Subcutaneous adipose tissue (tissue), 4 donors: ENCODE results near the gene LRP1. TPM values are rescaled to one million over a fixed set of nuclear protein-coding genes. Genes with fewer than 3 reads are reported as not detected.

ENCODE experiments used
- total RNA-seq, 4 donors: library from RNA; depleted of rRNA; stranded (reverse); fragments of >200 nt; gene quantifications; one replicate each; pipeline ENCODE4 v1.1.0, GENCODE V29; 2016
- TF ChIP-seq, protein P1 (sequence below): fragments of 450-650 bp; IDR thresholded peaks from one replicate; pipeline ENCODE4 v1.5.1; 2016; ENCODE audit warnings: low read depth, mild to moderate bottlenecking, control low read depth, antibody characterized with exemption, moderate library complexity

LRP1 gene
- total RNA-seq, 4 donors from 2014 or later, result 301 to 814 (median 762) TPM

DNA sequence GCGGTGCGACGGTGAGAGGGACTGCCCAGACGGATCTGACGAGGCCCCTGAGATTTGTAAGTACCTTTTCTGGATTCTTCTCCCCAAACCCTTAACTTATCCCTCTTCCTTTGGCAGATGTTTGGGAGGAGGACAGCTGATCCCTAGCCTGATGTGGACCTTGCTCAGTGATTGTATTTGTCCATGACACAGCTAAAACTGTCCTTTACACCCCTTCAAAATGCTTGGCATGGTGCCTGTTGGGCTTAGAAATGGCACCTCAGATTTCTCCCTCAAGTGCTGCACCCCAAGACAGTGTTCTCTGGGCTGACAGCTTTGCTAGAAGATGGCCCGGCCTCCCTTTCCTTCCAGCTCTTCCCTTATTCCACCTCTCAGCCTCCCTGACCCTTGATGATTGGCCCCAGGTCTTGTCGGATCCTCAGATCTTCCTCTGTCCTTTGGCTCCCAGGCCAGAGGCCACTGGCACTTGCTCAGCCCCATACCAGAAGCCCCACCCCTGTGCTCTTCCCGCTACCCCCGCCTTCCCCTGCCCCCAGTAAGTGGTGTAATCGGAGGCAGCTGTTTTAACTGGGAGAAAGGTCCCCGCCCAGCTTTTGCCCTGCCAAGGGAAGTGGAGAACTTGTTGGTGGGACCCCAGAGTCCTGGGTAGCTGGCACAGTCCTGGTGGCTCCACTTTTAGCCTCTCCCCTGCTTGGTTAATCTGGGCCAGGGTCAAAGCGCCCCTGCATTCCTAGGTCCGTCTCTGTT is 10.4 kb downstream of the LRP1 start:
- TF ChIP-seq, protein P1, sequence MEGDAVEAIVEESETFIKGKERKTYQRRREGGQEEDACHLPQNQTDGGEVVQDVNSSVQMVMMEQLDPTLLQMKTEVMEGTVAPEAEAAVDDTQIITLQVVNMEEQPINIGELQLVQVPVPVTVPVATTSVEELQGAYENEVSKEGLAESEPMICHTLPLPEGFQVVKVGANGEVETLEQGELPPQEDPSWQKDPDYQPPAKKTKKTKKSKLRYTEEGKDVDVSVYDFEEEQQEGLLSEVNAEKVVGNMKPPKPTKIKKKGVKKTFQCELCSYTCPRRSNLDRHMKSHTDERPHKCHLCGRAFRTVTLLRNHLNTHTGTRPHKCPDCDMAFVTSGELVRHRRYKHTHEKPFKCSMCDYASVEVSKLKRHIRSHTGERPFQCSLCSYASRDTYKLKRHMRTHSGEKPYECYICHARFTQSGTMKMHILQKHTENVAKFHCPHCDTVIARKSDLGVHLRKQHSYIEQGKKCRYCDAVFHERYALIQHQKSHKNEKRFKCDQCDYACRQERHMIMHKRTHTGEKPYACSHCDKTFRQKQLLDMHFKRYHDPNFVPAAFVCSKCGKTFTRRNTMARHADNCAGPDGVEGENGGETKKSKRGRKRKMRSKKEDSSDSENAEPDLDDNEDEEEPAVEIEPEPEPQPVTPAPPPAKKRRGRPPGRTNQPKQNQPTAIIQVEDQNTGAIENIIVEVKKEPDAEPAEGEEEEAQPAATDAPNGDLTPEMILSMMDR, result no peak

DNA sequence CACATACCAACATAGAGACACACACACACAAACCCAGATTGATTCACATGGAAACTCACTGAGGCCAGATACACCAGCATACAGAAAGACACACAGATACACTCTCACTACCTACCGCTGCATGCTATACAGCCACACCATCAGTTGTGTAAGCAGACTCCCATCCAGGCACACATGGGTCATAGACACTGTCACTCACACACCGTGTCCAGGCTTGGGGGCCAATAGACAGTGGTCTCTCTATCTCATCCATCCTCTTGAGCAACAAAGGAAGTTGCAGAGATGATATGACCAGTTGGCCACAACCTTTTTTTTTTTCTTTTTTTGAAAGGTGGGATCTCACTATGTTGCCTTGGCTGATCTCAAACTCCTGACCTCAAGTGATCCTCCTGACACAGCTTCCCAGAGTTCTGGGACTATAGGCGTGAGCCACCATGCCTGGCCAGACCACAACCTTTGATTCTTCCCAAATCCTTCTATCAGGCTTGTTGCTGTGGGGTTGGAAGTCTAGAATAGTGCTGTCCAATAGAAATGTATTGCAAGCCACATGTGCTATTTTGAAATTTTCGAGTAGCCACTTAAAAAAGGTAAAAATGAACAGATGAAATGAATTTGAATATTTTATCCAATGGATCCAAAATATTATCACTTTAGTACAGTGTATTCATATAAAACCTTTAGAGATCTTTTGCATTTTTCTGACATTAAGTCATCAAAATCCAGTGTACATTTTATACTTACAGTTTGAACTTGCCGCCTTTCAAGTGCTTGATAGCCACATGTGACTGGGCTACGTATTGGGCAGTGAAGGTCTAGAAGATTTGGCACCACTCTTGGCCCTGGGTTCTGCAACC is 11.7 kb downstream of the LRP1 start:
- TF ChIP-seq, protein P1, result no peak

DNA sequence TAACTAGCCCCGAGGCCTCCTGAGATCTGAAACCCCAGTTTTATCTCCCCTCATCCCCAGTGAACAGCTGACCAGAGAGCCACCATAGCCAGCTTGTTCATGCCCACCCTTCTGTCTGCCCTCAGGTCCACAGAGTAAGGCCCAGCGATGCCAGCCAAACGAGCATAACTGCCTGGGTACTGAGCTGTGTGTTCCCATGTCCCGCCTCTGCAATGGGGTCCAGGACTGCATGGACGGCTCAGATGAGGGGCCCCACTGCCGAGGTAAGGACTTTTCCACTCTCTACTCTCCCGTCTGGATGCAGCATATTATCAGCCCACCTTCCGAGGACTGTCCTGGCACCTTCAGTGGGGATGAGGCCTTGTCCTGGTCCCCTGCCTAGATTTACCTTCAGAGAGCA is 13.0 kb downstream of the LRP1 start:
- TF ChIP-seq, protein P1, result no peak

DNA sequence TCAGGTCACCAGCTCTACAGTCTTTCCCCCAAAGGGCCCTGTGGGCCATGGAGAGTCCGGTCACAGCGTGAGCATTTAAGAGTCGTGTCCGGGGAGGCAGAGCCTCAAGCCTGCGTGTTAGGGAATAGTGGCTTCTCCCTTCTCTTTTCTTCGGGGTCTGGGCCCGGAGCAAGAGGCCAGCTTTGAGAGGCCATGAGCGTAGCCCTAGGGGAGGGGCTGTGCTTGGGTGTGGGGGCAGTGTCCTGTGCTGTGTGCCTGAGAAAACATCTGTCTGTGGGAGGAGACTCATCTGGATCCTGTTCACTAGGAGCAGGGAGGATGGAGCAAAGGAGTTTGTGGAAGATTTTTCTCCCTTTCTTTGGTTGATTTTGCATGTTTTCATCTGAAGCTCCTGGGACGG is 13.8 kb downstream of the LRP1 start:
- TF ChIP-seq, protein P1, result no peak

DNA sequence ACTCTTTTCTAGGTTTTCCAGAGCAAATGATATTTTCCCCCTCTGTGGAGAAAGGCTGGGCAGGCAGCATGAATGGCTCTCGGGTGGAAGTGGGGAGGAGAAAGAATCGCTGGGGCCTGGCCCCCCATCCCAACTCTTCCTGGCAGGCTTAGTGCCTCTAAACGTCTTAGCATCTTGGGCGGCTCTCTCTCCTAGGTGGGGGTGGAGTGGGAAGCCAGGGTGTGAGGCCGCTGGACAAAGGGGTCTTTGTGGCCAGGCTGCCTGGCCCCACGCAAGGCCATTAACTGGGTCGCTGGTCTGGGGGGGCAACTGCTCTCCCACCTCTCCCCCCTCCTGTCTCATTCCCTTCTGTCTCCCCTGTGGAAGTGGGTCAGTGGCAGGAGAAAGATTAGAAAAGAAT is 14.4 kb downstream of the LRP1 start:
- TF ChIP-seq, protein P1, result no peak

DNA sequence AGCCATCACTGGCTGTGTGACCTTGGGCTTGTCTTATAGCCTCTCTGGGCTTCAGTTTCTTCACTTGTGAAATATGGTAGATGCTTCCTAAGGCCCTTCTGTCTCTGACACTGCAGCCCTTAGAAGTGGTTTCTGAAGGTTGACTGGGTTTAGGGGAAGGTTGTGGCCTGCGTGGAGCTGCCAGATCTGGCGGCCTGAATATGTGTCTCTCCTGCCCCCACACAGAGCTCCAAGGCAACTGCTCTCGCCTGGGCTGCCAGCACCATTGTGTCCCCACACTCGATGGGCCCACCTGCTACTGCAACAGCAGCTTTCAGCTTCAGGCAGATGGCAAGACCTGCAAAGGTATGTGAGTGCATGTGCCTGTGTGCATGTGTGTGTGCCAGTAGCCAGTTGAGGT is 15.2 kb downstream of the LRP1 start:
- TF ChIP-seq, protein P1, result no peak

DNA sequence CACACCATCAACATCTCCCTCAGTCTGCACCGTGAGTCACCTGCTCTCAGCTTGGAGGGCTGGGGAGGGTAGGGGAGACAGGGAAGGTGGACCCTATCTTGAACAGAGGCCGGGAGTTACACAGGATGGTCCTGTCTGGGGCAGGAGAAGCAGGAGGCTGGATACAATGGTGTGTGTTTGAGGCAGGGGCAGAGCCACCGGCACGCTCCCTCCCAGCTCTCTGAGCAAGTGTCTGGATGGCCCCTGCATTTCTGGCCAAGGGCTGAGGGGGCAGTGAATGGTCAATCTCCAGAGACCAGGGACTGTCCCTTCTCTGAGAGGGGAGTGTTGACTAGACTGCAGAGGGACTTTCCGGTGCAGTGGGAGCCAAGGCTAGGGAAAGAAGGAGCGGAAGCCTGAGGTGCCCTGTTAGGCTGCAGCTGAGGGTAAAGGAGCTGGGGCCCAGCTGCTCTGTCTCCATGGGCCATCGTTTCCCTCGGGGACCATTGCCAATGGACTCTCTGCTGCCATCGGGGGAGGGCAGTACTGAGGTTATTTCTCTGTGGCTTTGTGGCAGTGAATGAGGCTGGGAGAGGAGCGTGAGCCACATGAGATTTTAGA is 17.3 kb downstream of the LRP1 start:
- TF ChIP-seq, protein P1, result no peak
